Gastrocnemius medialis (tissue), 4 donors: ENCODE data around the gene WDFY2. TPM values are rescaled to one million over a fixed set of nuclear protein-coding genes. Genes with fewer than 3 reads are reported as not detected.

Experiments
- ATAC-seq, 2 donors: fragments of 150-250 bp; one replicate each; pipeline ENCODE4 v1.9.1; 2016
- DNase-seq, 2 donors: peaks; one replicate each; pipeline ENCODE4 v3.0.0-alpha.2; 2019
- H3K27ac ChIP-seq, 4 donors: fragments of 200-600 bp; sonication (generic); 1 replicate in 1 of 4; 2 replicates in 3 of 4; pipeline ENCODE4 v1.5.1; 2016 to 2018; ENCODE audit warnings: mild to moderate bottlenecking in 2 of 4, moderate library complexity in 1 of 4
- H3K27me3 ChIP-seq, 3 donors: fragments of 200-600 bp; sonication (generic) in 2 of 3; 1 replicate in 1 of 3; 2 replicates in 2 of 3; pipeline versions ENCODE4 v1.5.1 to v1.6.0; 2016 to 2019; ENCODE audit warnings: mild to moderate bottlenecking in 1 of 3, moderate library complexity in 1 of 3
- H3K36me3 ChIP-seq, 2 donors: fragments of 200-600 bp; sonication (generic) in 1 of 2; one replicate each; pipeline ENCODE4 v1.5.1; 2017 to 2018
- H3K4me1 ChIP-seq, 2 donors: fragments of 200-600 bp; sonication (generic) in 1 of 2; one replicate each; pipeline ENCODE4 v1.5.1; 2016 to 2017; ENCODE audit warnings: mild to moderate bottlenecking in 2 of 2
- H3K4me3 ChIP-seq, 4 donors: fragments of 200-600 bp; sonication (generic) in 3 of 4; 1 replicate in 1 of 4; 2 replicates in 3 of 4; pipeline ENCODE4 v1.5.1; 2016 to 2019; ENCODE audit warnings: mild to moderate bottlenecking in 2 of 4
- H3K9me3 ChIP-seq, 3 donors: fragments of 200-600 bp; sonication (generic) in 2 of 3; 1 replicate in 1 of 3; 2 replicates in 2 of 3; pipeline ENCODE4 v1.5.1; 2016 to 2019
- CTCF ChIP-seq, 5 experiments: fragments of 450-650 bp in 3 of 5; fragments of 200-600 bp in 2 of 5; sonication (generic) in 2 of 5; IDR thresholded peaks in 4 of 5; conservative IDR thresholded peaks in 1 of 5; 1 replicate in 4 of 5; 2 replicates in 1 of 5; pipeline ENCODE4 v1.5.1; 2016 to 2019; ENCODE audit warnings: antibody characterized with exemption in 5 of 5, mild to moderate bottlenecking in 3 of 5, moderate library complexity in 3 of 5
- POLR2A ChIP-seq, 2 donors: fragments of 450-650 bp; IDR thresholded peaks; one replicate each; pipeline ENCODE4 v1.6.1; 2017; ENCODE audit warnings: antibody characterized with exemption in 2 of 2, mild to moderate bottlenecking in 2 of 2, moderate library complexity in 2 of 2
- in situ Hi-C, 4 donors: fragments of 200-750 bp; cut with MboI; loops; one replicate each; pipeline versions ENCODE4 v1.15.0 to v1.8.0; 2017; ENCODE audit warnings: low sequenced_read_pairs in 4 of 4
- intact Hi-C: fragments of 100-400 bp; cut with DNase I; formaldehyde crosslinking; loops from one replicate; pipeline ENCODE4 v1.15.1; 2023; ENCODE audit warnings: low total_unique reads
- total RNA-seq, 4 donors: library from RNA; depleted of rRNA; stranded (reverse); fragments of >200 nt; gene quantifications; one replicate each; pipeline versions ENCODE4 v1.1.0 to v1.2.3, GENCODE V29; 2016

Gene WDFY2
- total RNA-seq, 4 donors from 2014 or later = 0.98 to 2.8 (median 1.7) TPM

DNA sequence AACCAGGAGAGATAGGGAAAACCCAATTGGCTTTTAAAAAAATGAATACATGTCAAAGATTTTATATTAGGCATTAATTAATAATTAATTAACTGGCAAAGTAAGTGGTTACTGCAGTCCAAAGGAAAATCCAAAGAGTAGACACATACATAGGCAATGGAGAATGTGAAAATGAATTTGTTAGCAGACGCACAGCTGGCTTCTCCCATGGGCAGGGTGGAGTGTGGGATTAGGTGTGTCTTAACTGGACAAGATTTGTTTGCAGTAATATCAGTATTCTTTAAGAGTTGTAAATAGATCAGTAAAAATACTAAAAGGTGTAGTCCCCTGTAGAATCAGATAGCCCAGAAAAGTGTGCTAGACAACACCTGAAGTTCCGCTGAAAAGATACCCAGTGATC lies 161.0 kb downstream of the WDFY2 start:
- H3K4me1 ChIP-seq = no peaks in the 10 kb centered on the region
- H3K36me3 ChIP-seq = no peaks in the 10 kb centered on the region
- no peak overlapping the region for H3K4me3 ChIP-seq
- intact Hi-C loops (no loop called here), in situ Hi-C loops (no loop called here)
- no peaks in the 10 kb centered on the region for H3K27me3 ChIP-seq
- TF ChIP-seq POLR2A (IDR thresholded peaks at IDR 0.05) (no peak), CTCF (IDR thresholded peaks at IDR 0.05 in 4 of 5, conservative IDR thresholded peaks at IDR 0.05 in 1 of 5) (no peak)
- DNase-seq (no peak), ATAC-seq (no peak)
- no peak overlapping the region for H3K27ac ChIP-seq
- no peaks in the 10 kb centered on the region for H3K9me3 ChIP-seq

GRCh38 chr13:51746802-51747201 lies 162.5 kb downstream of the WDFY2 start:
- no peak overlapping the region for H3K27ac ChIP-seq
- H3K36me3 ChIP-seq = peaks cover 0 to 3% of the 10 kb centered on the region in 2 donors
- H3K4me1 ChIP-seq = no peaks in the 10 kb centered on the region
- peak in 1 of 2 donors; percentile 42 for ATAC-seq
- no peak for DNase-seq
- TF ChIP-seq CTCF (IDR thresholded peaks at IDR 0.05 in 4 of 5, conservative IDR thresholded peaks at IDR 0.05 in 1 of 5) (no peak), POLR2A (IDR thresholded peaks at IDR 0.05) (no peak)
- in situ Hi-C loops (no loop called here), intact Hi-C loops (no loop called here)
- no peaks in the 10 kb centered on the region for H3K27me3 ChIP-seq
- no peak overlapping the region for H3K4me3 ChIP-seq
- no peaks in the 10 kb centered on the region for H3K9me3 ChIP-seq

GRCh38 chr13:51747438-51748434 lies 163.5 kb downstream of the WDFY2 start:
- no peaks in the 10 kb centered on the region for H3K27me3 ChIP-seq
- no peak for TF ChIP-seq CTCF (IDR thresholded peaks at IDR 0.05 in 4 of 5, conservative IDR thresholded peaks at IDR 0.05 in 1 of 5)
- no peak for TF ChIP-seq POLR2A (IDR thresholded peaks at IDR 0.05)
- H3K36me3 ChIP-seq = peaks cover 0 to 3% of the 10 kb centered on the region in 2 donors
- H3K9me3 ChIP-seq = no peaks in the 10 kb centered on the region
- no peak overlapping the region for H3K4me3 ChIP-seq
- no peak for ATAC-seq
- no peaks in the 10 kb centered on the region for H3K4me1 ChIP-seq
- no peak for DNase-seq
- no peak overlapping the region for H3K27ac ChIP-seq
- in situ Hi-C loops = no loop called here
- intact Hi-C loops = no loop called here

DNA sequence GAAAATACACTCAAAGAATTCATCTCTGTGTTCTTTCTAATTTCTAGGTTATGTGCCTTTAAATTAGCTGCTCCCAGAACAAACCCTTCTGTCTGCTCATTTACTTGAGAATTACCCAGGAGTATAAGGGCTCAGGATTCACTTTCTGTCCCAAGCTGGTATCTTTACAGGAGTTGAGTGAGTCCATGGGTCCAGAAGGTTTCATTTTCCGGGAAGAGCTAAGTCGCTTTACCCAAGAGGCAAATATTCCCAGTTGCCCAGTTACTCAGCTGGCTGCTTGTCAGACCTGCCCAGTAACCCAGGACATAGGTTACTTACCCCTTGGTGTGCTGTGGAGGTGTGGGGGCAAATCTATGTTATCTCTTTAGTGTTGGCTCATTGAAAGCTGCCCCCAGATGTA lies 172.4 kb downstream of the WDFY2 start:
- in situ Hi-C loops (no loop called here), intact Hi-C loops (no loop called here)
- Histone ChIP-seq H3K27ac (no peak overlapping the region), H3K36me3 (peaks cover 0 to under 1% of the 10 kb centered on the region in 2 donors), H3K4me3 (no peak overlapping the region), H3K27me3 (no peaks in the 10 kb centered on the region), H3K9me3 (no peaks in the 10 kb centered on the region), H3K4me1 (no peaks in the 10 kb centered on the region)
- TF ChIP-seq POLR2A (IDR thresholded peaks at IDR 0.05) (no peak), CTCF (IDR thresholded peaks at IDR 0.05 in 4 of 5, conservative IDR thresholded peaks at IDR 0.05 in 1 of 5) (no peak)
- no peak for ATAC-seq
- no peak for DNase-seq
